Measurements from ENCODE around the gene ILF3.

ILF3 gene

GRCh38 chr19:10701955-10702525 is 47.9 kb downstream of the ILF3 start:
- DNase-seq: peak; percentile 86

DNA sequence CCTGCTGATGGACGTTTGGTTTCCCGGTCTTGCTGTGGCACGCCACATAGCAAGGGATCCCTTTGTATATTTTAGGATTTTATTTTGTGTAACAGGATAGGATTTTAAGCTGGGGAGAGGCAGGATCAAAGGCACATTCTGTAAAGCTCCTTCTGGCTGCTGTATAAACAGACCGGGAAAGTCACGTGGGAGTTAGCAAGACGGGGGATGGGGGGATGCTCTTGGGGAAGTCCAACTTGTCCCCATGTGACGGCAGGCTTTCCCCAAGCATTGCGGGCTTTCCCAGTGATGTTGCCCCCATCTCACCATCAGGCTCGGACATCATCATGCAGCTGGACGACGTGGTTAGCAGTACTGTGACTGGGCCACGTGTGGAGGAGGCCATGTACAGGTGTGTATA is 52.8 kb downstream of the ILF3 start:
- DNase-seq: peak; percentile 88

- DNase-seq: no peak
Observed at GRCh38 chr19:10707440-10707839, 53.3 kb downstream of the ILF3 start.

DNA sequence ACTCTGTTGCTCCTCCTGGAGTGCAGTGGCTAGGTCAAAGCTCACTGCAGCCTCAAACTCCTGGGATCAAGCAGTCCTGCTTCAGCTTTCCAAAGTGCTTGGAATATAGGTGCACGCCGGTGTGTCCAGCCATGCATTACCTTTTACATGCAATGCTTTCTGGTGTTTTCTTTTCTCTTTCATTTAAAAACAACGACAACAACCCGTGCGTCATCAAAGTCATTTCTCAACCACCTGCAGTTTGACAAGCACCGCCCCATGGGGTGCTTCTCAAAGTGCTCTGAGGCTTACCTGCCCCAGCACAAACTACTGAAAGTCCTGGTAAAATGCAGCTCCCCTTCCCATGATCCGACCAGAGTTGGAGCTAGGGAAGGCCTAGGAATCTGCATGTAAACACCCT is 54.1 kb downstream of the ILF3 start:
- DNase-seq: no peak

GRCh38 chr19:10712045-10712444 is 57.9 kb downstream of the ILF3 start:
- DNase-seq: peak; percentile 19

- DNase-seq: no peak
Observed at GRCh38 chr19:10712754-10713153, 58.6 kb downstream of the ILF3 start.

DNA sequence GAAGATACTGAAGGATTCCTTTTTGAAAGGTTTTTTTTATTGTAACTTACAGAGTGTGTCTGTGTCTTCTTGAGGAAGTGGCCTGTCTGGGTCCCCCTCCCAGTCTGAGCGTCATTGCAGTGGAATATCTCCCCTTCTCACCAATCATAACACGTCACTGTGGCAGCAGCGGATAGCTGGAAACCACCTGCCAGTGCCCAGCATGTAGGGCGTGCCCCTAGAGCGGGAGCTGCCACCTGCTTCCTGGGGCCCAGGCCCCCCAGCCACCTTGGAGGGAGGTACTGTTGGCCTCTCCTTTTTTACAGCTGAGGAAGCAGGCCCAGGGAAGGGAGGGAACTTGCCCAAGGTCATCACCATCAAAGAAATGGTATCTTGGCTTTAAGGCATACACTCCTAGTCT is 59.2 kb downstream of the ILF3 start:
- DNase-seq: peak; percentile 22

DNA sequence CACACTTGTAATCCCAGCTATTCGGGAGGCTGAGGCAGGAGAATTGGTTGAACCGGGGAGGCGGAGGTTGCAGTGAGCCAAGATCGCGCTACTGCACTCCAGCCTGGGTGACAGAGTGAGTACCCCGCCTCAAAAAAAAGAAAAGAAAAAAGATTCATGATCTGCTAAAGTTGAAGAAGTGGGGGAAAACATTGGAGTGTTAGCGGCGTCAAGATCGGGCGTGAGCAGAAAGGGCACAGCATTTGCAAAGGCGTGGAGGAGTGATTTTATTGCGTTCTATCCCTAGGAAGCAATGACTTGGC is 62.9 kb downstream of the ILF3 start:
- no peak for DNase-seq

- DNase-seq: peak; percentile 100
Observed at GRCh38 chr19:10717356-10718204, 63.4 kb downstream of the ILF3 start, which contains the start of gene DNM2. DNM2 (plus strand) TSS chr19:10718079; CDS start chr19:10718243, 164 bp downstream.

GRCh38 chr19:10718205-10719196 is 64.4 kb downstream of the ILF3 start:
- peak; percentile 41 for DNase-seq

DNA sequence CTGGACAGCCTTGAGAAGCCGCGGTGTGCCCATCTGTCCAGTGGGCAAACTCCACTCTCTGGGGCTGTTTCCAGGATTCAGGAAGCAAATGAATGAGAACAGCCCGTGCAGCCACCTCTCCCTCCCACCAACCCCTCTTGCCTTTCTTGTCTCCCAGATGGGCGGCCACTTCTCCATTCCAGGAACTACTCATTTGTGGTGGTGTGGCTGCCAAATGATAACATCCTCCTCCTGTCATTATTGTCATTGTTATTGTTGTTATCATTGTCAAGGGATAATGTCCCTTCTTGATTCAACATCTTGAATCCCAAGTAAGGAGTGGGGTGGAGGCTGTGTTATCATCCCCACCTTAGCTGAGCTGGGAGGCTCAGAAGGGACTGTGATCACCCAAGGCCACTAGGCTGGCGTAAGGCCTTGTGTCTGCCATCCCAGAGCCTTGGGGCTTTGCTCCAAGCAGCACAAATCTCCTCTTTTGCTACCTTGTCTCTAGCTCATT is 65.4 kb downstream of the ILF3 start:
- DNase-seq: no peak

DNA sequence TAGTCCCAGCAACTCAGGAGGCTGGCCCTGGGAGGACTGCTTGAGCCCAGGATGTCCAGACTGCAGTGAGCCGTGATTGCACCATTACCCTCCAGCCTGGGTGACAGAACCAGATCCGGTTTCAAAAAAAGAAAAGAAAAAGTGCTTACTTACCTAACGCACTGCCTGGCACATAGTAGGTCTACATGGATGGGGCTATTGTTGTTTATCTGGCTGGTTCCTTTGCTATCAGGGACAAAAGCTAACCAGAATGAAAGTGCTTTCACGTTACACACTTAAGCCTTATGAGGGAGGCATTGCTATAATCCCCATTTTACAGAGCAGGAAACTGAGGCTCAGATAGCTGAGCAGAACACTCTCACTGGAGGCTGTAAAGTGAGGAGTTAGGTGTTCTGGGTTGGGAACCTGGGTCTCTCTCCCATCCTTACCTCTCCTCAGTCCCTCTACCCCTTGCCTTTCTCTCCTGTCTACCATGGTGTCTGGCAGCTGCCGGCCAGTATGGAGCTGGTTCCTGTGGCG is 66.5 kb downstream of the ILF3 start:
- no peak for DNase-seq

- no peak for DNase-seq
Observed at GRCh38 chr19:10723591-10723990, 69.4 kb downstream of the ILF3 start.

DNA sequence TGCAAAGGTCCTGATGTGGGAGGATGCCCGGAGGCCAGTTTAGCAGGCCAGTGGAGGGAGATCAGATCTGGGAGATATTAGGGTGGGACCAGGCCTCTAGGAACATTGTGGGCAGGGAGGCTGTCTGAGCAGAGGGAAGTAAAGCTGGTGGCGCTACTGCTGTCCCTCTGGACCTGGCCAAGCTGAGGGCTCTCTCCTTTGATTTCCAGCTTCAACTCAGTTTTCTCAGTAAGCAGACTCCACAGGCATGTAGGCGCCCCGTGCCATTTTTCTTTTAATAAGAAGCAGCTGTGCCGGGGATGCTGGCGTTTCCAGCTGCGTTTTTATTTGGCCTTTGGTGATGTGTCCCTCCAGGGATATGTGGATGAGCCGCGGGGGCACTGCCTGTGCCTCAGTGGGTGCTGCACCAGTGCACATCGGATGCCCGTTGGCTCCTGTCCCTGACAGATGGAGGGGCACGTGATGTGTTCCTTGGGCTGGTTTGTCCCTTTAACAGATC is 70.5 kb downstream of the ILF3 start:
- no peak for DNase-seq

- no peak for DNase-seq
Observed at GRCh38 chr19:10725415-10725814, 71.3 kb downstream of the ILF3 start.

- DNase-seq: no peak
Observed at GRCh38 chr19:10726268-10726667, 72.1 kb downstream of the ILF3 start.

DNA sequence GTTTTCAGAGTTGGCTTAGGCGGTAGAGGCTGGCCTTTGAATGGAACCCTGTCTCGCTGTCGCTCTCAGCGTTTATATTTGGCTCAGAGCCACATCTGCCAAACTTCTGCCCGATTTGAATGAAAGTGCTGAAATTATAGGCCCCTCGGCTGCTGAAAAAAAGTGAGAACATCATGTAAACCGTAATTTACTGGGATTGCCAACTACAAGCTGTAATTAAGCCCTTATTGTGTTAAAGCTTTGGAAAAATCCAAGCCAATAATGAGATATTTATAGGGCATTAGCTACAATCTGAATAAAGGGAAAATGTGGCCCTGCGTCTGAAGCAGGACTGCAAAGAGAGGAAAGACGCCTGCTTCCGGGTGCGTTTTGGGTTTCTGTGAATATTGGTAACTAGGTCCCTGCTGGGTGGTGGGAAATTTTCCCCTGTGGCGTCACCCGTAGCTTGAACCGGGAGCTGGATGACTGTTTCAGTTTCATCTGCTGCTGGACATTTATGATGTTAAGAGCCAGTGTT is 73.6 kb downstream of the ILF3 start:
- DNase-seq: no peak

- DNase-seq: no peak
Observed at GRCh38 chr19:10729411-10729810, 75.3 kb downstream of the ILF3 start.

DNA sequence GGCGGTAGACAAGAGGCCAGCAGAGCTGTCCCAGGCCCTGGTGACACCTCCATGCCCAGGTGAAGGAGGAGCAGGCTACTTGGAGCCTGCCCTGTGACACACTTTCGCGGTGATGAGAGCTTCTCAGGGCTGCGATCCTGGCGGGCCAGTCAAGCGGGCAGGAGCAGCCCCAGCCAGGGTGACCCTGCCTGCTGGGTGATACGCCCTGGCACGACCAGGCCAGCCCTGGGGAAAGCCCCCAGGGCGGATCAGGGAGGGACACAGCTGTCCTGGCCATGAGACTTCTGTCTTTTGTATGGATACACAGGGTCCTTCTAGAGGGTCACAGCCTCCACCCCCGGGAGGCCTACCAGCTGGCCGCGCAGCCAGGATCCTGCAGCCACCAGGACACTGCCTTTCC is 76.8 kb downstream of the ILF3 start:
- no peak for DNase-seq

- no peak for DNase-seq
Observed at GRCh38 chr19:10735741-10736140, 81.6 kb downstream of the ILF3 start.

DNA sequence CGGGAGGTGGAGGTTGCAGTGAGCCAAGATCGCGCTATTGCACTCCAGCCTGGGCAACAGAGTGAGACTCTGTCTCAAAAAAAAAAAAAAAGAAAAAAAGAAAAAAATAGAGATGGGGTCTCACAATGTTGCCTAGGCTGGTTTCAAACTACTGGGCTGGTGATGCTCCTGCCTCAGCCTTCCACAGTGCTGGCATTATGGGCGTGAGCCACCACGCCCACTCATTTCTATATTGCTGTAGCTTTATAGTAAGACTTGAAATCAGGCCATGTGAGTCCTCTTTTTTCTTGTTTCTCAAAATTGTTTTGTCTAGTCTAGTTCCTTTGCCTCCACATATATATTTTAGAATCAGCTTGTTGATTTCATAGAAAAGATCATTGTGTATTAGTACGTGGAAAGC is 82.0 kb downstream of the ILF3 start:
- no peak for DNase-seq

DNA sequence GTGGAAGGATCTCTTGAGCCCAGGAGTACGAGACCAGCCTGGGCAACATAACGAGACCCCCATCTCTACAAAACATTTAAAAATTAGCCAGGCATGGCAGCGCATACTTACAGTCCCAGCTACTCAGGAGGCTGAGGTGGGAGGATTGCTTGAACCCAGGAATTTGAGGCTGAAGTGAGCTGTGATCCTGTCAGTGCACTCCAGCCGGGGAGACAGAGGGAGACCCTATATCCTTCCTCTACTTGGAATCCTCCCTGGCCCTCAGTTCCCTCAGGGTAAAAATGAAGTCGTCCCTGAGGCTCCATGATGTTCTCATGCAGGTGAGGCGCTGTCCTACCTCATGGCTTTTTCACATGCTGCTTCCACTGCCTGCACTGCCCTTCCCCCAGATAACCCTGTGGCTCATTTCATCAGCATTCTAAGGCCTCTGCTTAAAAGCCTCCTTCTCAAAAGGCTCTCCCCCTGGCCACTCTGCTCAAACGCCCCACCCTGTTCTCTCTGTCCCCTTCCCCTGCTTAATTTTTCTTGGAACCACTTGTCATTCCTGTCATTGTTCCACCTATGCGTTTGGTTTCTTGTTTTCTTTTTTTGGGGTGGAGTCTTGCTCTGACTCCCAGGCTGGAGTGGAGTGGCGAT is 82.9 kb downstream of the ILF3 start:
- no peak for DNase-seq

All from NCI-H82 (cell line).